Thoracic aorta (tissue), 2 donors: ENCODE results near the gene SLC28A3. TPM values are rescaled to one million over a fixed set of nuclear protein-coding genes. Genes with fewer than 3 reads are reported as not detected.

Experiments used
- ATAC-seq: fragments of 150-250 bp; one replicate; pipeline ENCODE4 v1.8.0; 2017; ENCODE audit warnings: low read depth; ENCODE audit not compliant: insufficient number of reproducible peaks, low FRiP score
- DNase-seq: peaks from one replicate; pipeline ENCODE4 v3.0.0-alpha.2; 2020; ENCODE audit warnings: low spot score
- H3K27ac ChIP-seq, 2 donors: fragments of 200-600 bp; sonication (generic); 1 replicate in 1 of 2; 2 replicates in 1 of 2; pipeline ENCODE4 v1.5.1; 2016; ENCODE audit warnings: mild to moderate bottlenecking in 2 of 2, moderate library complexity in 2 of 2
- H3K27me3 ChIP-seq: fragments of 200-600 bp; sonication (generic); replicated peaks from 2 replicates; pipeline ENCODE4 v1.6.0; 2016; ENCODE audit warnings: mild to moderate bottlenecking; ENCODE audit not compliant: insufficient read depth
- H3K36me3 ChIP-seq: fragments of 200-600 bp; sonication (generic); one replicate; pipeline ENCODE4 v1.5.1; 2016
- H3K4me1 ChIP-seq, 2 donors: fragments of 200-600 bp; sonication (generic); 1 replicate in 1 of 2; 2 replicates in 1 of 2; pipeline versions ENCODE4 v1.5.1 to v1.6.0; 2016; ENCODE audit warnings: low read depth in 2 of 2, mild to moderate bottlenecking in 1 of 2; ENCODE audit not compliant: control insufficient read depth in 1 of 2
- H3K4me3 ChIP-seq: fragments of 200-600 bp; sonication (generic); 2 replicates; pipeline ENCODE4 v1.5.1; 2016; ENCODE audit warnings: mild to moderate bottlenecking
- H3K9me3 ChIP-seq: fragments of 200-600 bp; sonication (generic); 2 replicates; pipeline ENCODE4 v1.5.1; 2016
- CTCF ChIP-seq: fragments of 200-600 bp; sonication (generic); IDR thresholded peaks from one replicate; pipeline ENCODE4 v1.5.1; 2019; ENCODE audit warnings: antibody characterized with exemption
- total RNA-seq, 2 donors: library from RNA; depleted of rRNA; stranded (reverse); fragments of >200 nt; gene quantifications; one replicate each; pipeline versions ENCODE4 v1.1.0 to v1.2.3, GENCODE V29; 2016

SLC28A3 gene
- total RNA-seq, 2 donors from 2014 or later, result 0.21 TPM; not detected in 1

GRCh38 chr9:84304166-84304565 is 36.4 kb downstream of the SLC28A3 start:
- Histone ChIP-seq H3K36me3 (no peaks in the 10 kb centered on the region), H3K4me3 (no peak overlapping the region), H3K9me3 (no peaks in the 10 kb centered on the region), H3K4me1 (no peaks in the 10 kb centered on the region), H3K27me3 (no peaks in the 10 kb centered on the region), H3K27ac (no peak overlapping the region)
- DNase-seq, result no peak
- no peak for TF ChIP-seq CTCF
- no peak for ATAC-seq

GRCh38 chr9:84303061-84303460 is 37.5 kb downstream of the SLC28A3 start:
- Histone ChIP-seq H3K9me3 (no peaks in the 10 kb centered on the region), H3K36me3 (no peaks in the 10 kb centered on the region), H3K27ac (no peak overlapping the region), H3K4me1 (no peaks in the 10 kb centered on the region), H3K4me3 (no peak overlapping the region), H3K27me3 (no peaks in the 10 kb centered on the region)
- no peak for DNase-seq
- ATAC-seq, result no peak
- no peak for TF ChIP-seq CTCF

GRCh38 chr9:84301851-84302250 is 38.7 kb downstream of the SLC28A3 start:
- Histone ChIP-seq H3K36me3 (no peaks in the 10 kb centered on the region), H3K4me3 (no peak overlapping the region), H3K27me3 (no peaks in the 10 kb centered on the region), H3K27ac (no peak overlapping the region), H3K4me1 (no peaks in the 10 kb centered on the region), H3K9me3 (no peaks in the 10 kb centered on the region)
- TF ChIP-seq CTCF, result no peak
- no peak for DNase-seq
- ATAC-seq, result no peak

- no peak for DNase-seq
- H3K9me3 ChIP-seq, result no peaks in the 10 kb centered on the region
- no peak overlapping the region for H3K4me3 ChIP-seq
- ATAC-seq, result no peak
- TF ChIP-seq CTCF, result no peak
- H3K36me3 ChIP-seq, result no peaks in the 10 kb centered on the region
- H3K4me1 ChIP-seq, result peaks cover 0 to 3% of the 10 kb centered on the region in 2 donors
- H3K27ac ChIP-seq, result no peak overlapping the region
- H3K27me3 ChIP-seq, result no peaks in the 10 kb centered on the region
These were observed 40.3 kb downstream of the SLC28A3 start for GRCh38 chr9:84300271-84300670.

- H3K36me3 ChIP-seq, result no peaks in the 10 kb centered on the region
- H3K27me3 ChIP-seq, result no peaks in the 10 kb centered on the region
- DNase-seq, result no peak
- H3K4me1 ChIP-seq, result peaks cover 0 to 3% of the 10 kb centered on the region in 2 donors
- no peak overlapping the region for H3K27ac ChIP-seq
- TF ChIP-seq CTCF, result no peak
- no peaks in the 10 kb centered on the region for H3K9me3 ChIP-seq
- H3K4me3 ChIP-seq, result no peak overlapping the region
- no peak for ATAC-seq
These were observed 43.3 kb downstream of the SLC28A3 start for GRCh38 chr9:84297162-84297821.
